ENCODE data around the gene TMOD3. TPM values are rescaled to one million over a fixed set of nuclear protein-coding genes. Genes with fewer than 3 reads are reported as not detected.

Gene TMOD3
- total RNA-seq, 1 experiment from 2014 or later, result 94.6 TPM

- CTCF ChIA-PET, result interaction anchor here (0.6 to 3.2 kb wide), 11 partner anchors 9 to 254 kb away, joined by 3 to 18 read pairs (median 3); no protein-coding TSS in a partner anchor
- no peaks in the 10 kb centered on the region for H3K27me3 Mint-ChIP-seq (ENCODE audit: insufficient read depth, unreplicated experiment)
- peak overlapping the region; percentile 79 for H3K27ac Mint-ChIP-seq (ENCODE audit: low read depth, unreplicated experiment)
- no peaks in the 10 kb centered on the region for H3K9me3 Mint-ChIP-seq (ENCODE audit: unreplicated experiment)
- intact Hi-C loops (cut with micrococcal nuclease), result loop anchor here (10.0 kb wide), 1 partner anchor 250 kb away; no protein-coding TSS in a partner anchor
- H3K4me1 Mint-ChIP-seq (ENCODE audit: insufficient read depth, unreplicated experiment), result peaks cover 19% of the 10 kb centered on the region
- no TSS peak for BruUV-seq (replicated peaks)
- POLR2A ChIA-PET, result interaction anchor here (0.6 kb wide), 3 partner anchors 39 to 322 kb away, joined by 3 to 4 read pairs (median 3); no protein-coding TSS in a partner anchor
- H3K36me3 Mint-ChIP-seq (ENCODE audit: insufficient read depth, unreplicated experiment), result peaks cover 98% of the 10 kb centered on the region
- no peak overlapping the region for H3K4me3 Mint-ChIP-seq (ENCODE audit: unreplicated experiment)
- TF ChIP-seq CTCF (IDR thresholded peaks at IDR 0.05; ENCODE audit: unreplicated experiment), result no peak
- no peak for DNase-seq (ENCODE audit: unreplicated experiment)
Measured at GRCh38 chr15:51904931-51905330, 75.5 kb downstream of the TMOD3 start.

- intact Hi-C loops (cut with micrococcal nuclease), result loop anchor here (2.0 to 10.0 kb wide), 3 partner anchors 76 to 252 kb away; no protein-coding TSS in a partner anchor
- Mint-ChIP-seq H3K27ac (ENCODE audit: low read depth, unreplicated experiment) (peak overlapping the region; percentile 23), H3K4me3 (ENCODE audit: unreplicated experiment) (no peak overlapping the region), H3K4me1 (ENCODE audit: insufficient read depth, unreplicated experiment) (peaks cover 19% of the 10 kb centered on the region), H3K9me3 (ENCODE audit: unreplicated experiment) (no peaks in the 10 kb centered on the region), H3K36me3 (ENCODE audit: insufficient read depth, unreplicated experiment) (peaks cover 92% of the 10 kb centered on the region), H3K27me3 (ENCODE audit: insufficient read depth, unreplicated experiment) (no peaks in the 10 kb centered on the region)
- ChIA-PET CTCF (interaction anchor here (0.7 to 3.2 kb wide), 6 partner anchors 9 to 299 kb away, joined by 3 to 18 read pairs (median 4); no protein-coding TSS in a partner anchor), POLR2A (interaction anchor here (1.0 to 1.3 kb wide), 2 partner anchors 10 to 16 kb away, joined by 3 to 4 read pairs; no protein-coding TSS in a partner anchor)
- TF ChIP-seq CTCF (IDR thresholded peaks at IDR 0.05; ENCODE audit: unreplicated experiment), result peak; percentile 13
- BruUV-seq (replicated peaks), result no TSS peak
- peak; percentile 71 for DNase-seq (ENCODE audit: unreplicated experiment)
Measured at GRCh38 chr15:51907136-51907862, 77.8 kb downstream of the TMOD3 start.

DNA sequence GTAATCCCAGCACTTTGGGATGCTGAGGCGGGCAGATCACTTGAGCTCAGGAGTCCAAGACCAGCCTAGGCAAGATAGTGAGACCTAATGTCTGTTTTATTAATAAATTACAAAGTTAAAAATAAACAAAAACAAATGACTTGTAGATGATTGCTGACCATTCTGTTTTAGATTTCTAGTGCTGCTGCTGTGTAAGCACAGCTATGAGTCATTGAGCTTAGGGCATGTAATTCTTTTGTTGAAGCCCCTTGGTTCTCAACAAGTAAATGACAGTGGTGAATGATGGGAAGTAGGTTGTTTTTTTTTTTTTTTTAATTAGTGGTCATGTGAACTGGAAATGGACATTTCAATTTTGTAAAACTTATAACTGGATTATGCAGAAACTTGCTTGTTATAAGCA lies 78.9 kb downstream of the TMOD3 start:
- DNase-seq (ENCODE audit: unreplicated experiment), result no peak
- CTCF ChIA-PET, result interaction anchor here (0.6 to 1.0 kb wide), 6 partner anchors 10 to 258 kb away, joined by 3 to 8 read pairs (median 3); no protein-coding TSS in a partner anchor
- no peak for TF ChIP-seq CTCF (IDR thresholded peaks at IDR 0.05; ENCODE audit: unreplicated experiment)
- H3K27ac Mint-ChIP-seq (ENCODE audit: low read depth, unreplicated experiment), result no peak overlapping the region
- POLR2A ChIA-PET, result interaction anchor here (0.7 to 1.3 kb wide), 4 partner anchors 11 to 262 kb away, joined by 3 to 4 read pairs (median 3); no protein-coding TSS in a partner anchor
- H3K9me3 Mint-ChIP-seq (ENCODE audit: unreplicated experiment), result no peaks in the 10 kb centered on the region
- peaks cover 19% of the 10 kb centered on the region for H3K4me1 Mint-ChIP-seq (ENCODE audit: insufficient read depth, unreplicated experiment)
- peaks cover 92% of the 10 kb centered on the region for H3K36me3 Mint-ChIP-seq (ENCODE audit: insufficient read depth, unreplicated experiment)
- no TSS peak for BruUV-seq (replicated peaks)
- H3K27me3 Mint-ChIP-seq (ENCODE audit: insufficient read depth, unreplicated experiment), result no peaks in the 10 kb centered on the region
- intact Hi-C loops (cut with micrococcal nuclease), result loop anchor here (10.0 kb wide), 1 partner anchor 254 kb away; no protein-coding TSS in a partner anchor
- H3K4me3 Mint-ChIP-seq (ENCODE audit: unreplicated experiment), result no peak overlapping the region

DNA sequence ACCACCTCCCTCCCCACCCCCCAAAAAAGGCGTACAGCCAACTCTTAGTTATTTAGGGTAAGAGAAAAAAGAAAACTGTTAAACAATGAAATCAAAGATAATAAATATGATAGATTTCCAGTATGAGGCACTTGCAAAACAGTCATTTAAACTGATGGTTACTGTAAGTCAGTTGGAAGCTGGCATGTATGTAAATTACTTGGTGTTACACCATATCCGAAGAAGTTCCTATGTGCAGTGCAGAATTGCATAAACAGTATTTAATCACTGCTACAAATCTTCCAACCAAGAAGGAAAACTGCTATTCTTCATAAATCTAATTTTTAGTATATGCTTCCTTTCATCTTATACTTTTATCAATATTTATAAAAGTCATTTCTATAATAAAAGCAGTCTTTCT lies 80.1 kb downstream of the TMOD3 start:
- no peak overlapping the region for H3K4me3 Mint-ChIP-seq (ENCODE audit: unreplicated experiment)
- H3K36me3 Mint-ChIP-seq (ENCODE audit: insufficient read depth, unreplicated experiment), result peaks cover 92% of the 10 kb centered on the region
- H3K27ac Mint-ChIP-seq (ENCODE audit: low read depth, unreplicated experiment), result no peak overlapping the region
- CTCF ChIA-PET, result interaction anchor here (0.7 to 0.9 kb wide), 3 partner anchors 20 to 296 kb away, joined by 3 to 6 read pairs (median 3); no protein-coding TSS in a partner anchor
- POLR2A ChIA-PET, result interaction anchor here (0.6 kb wide), 1 partner anchor 242 kb away, joined by 5 read pairs; no protein-coding TSS in a partner anchor
- no peak for TF ChIP-seq CTCF (IDR thresholded peaks at IDR 0.05; ENCODE audit: unreplicated experiment)
- BruUV-seq (replicated peaks), result no TSS peak
- H3K27me3 Mint-ChIP-seq (ENCODE audit: insufficient read depth, unreplicated experiment), result no peaks in the 10 kb centered on the region
- no peak for DNase-seq (ENCODE audit: unreplicated experiment)
- H3K9me3 Mint-ChIP-seq (ENCODE audit: unreplicated experiment), result no peaks in the 10 kb centered on the region
- peaks cover 19% of the 10 kb centered on the region for H3K4me1 Mint-ChIP-seq (ENCODE audit: insufficient read depth, unreplicated experiment)
- intact Hi-C loops (cut with micrococcal nuclease), result loop anchor here (10.0 kb wide), 1 partner anchor 255 kb away; no protein-coding TSS in a partner anchor
